T-helper 9 cell (primary cell): ENCODE data around the gene SLC25A22.

ENCODE experiments used
- DNase-seq: peaks from one replicate; pipeline ENCODE4 v3.0.0-alpha.2; 2020
- total RNA-seq, 2 donors: gene quantifications; one replicate each; lab custom pipeline; 2026; lab: John Stamatoyannopoulos, UW

SLC25A22 gene
- total RNA-seq = 22.7 to 27.5 reads per million in 2 donors

DNA sequence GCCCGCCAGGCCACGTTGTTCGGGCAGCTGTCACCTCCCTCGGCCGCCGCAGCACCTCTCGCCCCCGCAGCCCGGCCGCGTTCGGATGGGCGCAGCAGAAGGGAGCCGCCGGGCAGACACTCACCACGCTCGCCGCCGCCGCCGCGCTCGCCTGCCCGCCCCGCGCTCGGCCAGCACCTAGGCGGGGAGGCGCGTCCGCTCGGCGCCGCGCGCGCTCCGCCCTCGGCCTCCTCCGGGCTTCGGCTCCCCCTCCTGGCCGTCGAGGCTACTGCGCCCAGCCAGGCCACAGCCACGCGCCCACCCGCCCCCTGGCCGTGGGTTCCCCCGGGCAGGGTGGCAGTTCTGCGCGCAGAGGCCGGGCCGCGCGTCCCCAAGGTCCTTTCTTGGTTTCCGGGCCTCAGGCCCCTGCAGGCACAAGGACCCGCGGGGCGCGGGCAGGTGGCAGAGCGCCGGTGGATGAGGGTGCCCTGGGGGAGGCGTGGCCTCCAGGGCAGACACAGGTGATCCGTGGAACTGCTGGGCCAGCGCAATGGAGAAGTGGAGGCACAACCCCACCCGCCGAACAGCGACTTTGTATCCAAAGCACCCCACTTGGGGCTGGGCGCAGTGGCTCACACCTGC lies at the start of gene SLC25A22:
TSS of gene SLC25A22 (minus strand) at position 189 of the 621 bp plus-strand sequence. CDS start 3,275 bp downstream, outside the sequence.
- DNase-seq = peak; percentile 81

DNA sequence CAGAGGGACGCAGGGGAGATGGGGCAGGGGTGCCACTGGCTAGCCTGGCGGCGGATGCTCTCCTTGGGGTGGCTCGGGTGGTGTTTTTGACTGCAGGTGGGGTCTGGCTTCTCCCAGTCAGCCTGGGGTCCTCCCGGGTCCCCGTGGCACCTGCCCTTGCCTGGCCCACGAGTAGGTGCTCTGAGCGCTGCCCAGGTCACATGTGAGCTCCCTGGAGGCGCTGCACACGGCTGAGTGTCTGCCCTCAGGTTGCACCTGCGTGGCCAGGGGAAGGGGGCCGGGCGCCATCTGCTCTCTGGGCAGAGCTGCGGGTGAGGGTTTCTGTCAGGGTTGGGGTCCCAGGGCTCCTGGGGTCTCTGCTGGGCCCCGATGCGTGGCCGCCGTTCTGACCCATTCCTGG lies 49.8 kb upstream of the SLC25A22 start:
- no peak for DNase-seq

DNA sequence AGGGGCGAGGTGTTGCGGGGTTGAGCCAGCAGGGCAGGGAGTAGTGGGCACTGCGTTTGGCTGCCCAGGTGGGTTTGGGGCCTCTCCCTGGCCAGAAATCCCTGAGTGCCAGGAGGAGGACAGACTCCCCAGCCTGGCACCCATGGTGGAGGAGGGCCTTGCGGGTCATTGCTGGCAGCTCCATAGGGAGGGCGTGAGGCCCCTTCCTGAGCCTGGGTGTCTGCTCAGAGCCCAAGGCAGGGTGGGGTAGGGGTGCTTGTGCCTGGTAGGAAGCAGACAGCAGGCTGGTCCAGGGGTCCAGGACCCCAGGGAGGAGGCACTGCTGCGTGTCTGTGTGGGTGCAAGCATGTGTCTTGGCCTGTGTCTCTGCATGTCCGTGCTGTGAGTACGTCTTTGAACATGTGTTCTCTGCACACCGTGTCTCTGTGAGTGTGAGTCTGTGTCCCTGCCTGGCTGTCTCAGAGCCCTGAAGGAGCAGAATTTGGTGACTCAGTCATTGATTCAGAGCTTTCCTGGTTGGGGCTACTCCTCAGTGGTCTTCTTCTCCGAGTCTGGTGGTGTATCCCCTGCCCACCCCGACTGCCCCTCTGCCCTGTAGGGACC lies 48.5 kb upstream of the SLC25A22 start:
- no peak for DNase-seq

DNA sequence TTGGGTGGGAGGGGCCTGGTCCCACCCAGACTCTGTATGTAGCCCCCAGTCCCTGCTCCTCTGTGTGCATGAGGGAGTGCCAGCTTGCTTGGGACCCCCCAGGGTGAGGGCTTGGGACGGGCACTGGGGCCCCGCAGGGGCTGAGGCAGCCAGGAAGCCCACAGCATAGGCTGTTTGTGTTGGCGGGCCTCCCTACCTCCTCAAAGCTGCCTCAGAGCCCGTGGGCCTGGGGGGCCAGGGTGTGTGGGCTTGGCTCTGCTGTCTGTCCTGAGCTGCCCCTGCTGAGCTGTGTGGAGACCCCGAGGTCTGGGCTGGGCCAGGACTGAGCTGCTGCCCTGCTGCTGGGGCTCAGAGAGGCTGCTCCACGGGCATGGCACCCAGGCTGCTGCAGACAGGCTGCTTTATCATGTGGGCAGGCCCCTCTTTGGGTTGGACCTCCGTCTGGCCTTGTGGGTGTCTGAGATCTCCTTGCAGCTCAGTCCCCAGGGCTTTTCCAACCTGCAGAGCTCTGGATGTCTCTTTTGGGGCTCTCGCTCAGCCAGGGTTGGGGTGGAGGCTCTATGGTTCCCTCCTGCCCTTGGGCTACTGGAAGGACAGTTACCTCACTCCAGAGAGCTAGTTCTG lies 47.9 kb upstream of the SLC25A22 start:
- no peak for DNase-seq

DNA sequence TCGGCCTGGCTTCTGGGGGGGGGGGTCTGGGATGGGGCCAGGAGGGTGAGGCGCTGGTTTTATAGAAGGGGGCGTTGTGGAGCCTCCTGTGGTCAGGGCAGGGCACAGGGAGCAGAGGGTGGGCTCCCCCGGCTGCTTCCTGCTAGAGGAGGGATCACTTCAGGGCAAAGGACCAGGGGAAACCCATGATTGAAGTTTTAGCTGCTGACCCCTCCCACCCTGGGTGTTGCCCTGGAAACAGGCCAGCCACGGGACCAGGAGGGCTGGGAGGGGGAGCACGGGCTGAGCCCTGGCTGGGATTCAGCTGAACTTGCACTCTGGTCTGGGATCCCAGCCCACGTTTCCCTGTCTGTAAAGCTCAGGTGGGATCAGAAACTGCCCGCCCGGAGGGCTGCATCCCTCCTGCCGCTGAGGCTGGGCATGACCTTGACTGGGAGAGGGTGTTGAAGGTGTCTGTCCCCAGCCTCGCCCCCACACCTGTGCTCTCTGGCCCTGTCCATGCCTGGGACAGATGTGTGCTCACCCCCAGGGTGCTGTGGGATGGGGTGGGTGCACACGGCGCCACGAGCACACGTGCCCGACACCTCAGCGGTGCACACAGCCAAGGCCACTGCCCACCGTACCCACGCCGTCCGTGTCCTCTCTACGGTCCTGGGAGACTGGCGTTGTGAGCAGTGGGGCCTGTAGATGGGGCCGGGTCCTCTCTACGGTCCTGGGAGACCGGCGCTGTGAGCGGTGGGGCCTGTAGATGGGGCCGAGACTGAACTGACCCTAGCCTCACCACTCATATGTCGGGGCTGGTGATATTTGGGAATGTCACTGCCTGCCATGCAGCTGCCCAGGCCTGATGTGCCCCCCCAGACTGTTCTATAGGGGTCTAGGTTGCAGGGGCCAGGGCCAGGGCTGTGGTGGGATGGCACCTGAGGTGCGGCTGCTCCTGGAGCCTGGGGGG lies 46.9 kb upstream of the SLC25A22 start:
- no peak for DNase-seq

DNA sequence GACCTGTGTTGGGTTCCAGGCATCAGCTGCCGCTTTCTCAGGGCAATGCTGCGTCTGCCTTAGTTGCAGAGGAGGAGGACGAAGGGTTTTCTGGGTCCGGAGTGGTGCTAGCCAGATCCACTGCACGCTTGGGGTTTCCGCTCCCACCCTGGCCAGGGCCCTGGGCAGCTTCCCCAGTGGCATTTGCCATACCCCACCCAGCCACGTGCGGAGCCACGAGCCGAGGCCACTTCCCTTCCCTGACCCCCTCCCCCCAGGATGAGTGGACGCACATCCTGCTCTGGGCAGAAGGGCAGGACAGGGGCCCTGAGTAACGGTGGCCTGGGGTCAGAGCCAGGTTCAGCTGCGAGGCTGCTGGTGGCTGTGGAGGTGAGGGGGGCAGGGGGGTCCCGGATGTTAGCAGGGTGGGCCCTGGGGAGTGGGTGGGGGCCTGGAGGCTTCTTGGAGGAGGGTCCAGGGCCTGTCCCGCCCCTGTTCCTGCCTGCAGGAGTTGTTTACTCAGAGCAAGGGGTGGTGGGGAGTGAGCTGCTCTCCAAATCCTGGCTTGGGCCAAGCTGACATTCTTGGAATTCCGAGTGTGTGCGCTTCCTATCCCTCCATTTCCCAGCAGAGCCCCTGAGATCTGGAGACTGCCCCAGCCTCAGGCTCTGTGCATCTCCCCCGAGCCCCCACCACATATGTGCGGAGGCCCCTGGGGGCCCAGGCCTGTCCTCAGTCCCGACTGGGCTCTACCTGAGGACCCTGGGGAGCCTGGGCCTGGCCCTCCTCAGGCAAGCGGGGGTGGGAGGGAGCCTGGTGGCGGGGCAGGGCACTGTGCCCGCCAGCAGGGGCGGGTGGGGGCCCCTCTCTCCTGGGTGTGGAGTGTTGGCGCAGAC lies 46.0 kb upstream of the SLC25A22 start:
- DNase-seq = no peak

DNA sequence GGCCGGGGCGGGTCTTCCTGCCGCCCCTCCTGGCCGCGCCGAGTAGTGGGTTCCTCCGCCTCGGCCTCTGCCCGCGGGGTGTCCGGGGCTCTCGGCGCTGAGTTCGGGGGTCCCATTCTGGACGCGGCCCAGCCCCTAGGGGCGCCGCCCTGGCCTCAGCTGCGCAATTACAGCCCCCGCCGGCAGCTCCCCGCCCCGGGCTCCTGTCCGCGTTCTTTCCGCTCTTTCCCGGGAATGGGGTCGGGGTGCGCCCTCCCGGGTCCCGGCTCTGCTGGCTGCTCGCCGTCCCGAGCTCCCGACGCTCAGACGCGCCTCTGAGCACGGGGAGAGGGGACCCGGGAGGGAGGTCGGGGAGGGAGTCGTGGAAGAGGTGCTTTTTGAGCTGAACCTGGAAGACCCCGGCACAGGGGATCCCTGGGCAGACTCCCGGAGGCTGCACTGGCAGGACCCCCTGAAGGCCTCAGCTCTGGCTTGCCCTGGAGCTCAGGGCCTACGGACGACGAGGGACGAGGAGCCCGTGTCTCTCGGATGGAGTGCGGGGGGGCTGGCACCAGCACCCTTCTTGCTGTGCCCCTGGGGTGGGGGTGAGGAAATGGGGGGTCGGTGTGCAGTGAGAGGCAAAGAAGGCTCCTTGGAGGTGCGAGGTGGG lies 45.1 kb upstream of the SLC25A22 start:
- no peak for DNase-seq

DNA sequence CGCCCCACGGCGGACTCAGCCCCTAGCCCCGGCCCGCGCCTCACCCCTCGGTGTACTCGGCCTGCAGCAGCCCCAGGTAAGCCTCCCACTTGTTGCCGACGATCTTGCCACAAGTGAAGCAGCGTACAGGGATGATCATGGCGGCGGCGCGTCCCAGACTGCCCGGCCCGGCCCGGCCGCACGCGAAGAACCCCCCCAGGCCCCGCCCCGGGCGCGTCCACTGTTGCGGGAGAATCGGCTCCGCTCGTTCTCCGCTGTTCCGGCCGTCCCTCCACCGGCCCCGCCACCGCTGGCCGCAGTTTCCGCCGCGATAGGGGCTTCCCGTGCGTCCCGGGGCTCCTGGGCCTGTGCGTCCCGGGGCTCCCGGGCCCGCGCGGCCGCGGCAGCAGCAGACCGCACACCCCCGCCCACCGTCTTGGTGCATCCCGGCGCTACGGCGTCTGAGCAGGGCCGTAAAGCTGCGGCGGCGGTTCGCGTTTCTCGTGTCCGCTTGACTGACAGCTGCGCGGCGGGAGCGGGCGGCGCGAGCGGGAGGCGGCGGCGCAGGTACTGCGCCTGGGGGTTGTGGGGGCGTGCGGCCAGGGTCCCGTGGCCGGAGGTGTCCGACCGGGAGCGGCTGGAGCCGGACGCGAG lies 44.4 kb upstream of the SLC25A22 start, which contains the start of the genes POLR2L and TSPAN4:
TSS of gene POLR2L (minus strand) at position 160 of the 633 bp plus-strand sequence. CDS start at position 139, 21 bp downstream.
TSS of gene TSPAN4 (plus strand) at position 483 of the 633 bp plus-strand sequence. CDS start 7,453 bp downstream, outside the sequence.
- peak; percentile 84 for DNase-seq

DNA sequence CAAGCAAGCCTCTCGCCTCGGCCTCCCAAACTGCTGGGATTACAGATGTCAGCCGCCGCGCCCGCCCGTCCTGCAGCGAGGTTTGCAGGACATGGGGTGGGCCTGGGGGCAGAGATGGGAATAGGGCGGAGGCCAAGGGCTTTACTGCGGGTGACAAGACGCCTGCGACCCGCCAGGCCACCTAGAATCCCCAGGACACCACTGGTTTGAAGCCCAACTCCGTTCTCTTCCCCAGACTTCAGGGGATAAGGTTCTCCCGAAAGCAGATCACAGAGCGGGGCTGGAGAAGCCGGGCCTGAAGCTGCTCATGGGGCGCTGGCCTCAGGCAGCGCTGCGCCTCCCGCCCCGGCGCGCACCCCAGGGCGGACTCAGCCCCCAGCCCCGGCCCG lies 43.9 kb upstream of the SLC25A22 start:
- no peak for DNase-seq

DNA sequence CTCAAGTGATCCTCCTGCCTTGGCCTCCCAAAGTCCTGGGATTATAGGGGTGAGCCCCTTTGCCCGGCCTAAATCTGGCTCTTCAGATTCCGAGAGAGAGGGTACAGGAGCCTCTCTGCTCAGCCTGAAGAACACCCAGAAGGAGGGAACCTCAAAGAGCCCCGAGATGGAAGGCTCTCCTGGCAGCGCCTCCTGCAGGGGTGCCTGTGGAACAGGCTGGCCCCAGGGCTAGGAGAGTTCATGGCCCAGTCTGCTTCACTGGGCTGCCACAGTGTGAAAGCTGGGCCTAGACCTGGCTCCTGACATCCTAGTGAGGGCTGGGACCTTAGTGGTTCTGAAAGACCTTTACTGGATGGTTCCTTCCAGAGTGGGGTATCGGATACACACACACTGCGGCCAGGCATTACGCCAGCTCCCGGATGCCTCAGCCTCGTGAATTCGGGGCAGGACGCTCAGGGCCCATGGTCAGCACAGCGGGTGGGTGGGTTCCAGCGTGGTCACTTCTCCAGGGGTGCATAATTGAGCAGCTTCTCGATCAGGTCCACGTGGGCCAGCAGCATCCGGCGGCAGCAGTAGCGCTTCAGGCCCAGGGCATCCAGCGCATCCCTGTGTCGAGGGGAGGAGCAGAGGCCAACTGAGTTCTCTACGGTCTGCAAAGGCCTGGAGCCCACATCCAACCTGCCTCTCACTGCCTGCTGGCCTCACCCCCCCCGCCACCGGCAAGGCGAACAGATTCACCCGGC lies 42.0 kb upstream of the SLC25A22 start:
- no peak for DNase-seq

DNA sequence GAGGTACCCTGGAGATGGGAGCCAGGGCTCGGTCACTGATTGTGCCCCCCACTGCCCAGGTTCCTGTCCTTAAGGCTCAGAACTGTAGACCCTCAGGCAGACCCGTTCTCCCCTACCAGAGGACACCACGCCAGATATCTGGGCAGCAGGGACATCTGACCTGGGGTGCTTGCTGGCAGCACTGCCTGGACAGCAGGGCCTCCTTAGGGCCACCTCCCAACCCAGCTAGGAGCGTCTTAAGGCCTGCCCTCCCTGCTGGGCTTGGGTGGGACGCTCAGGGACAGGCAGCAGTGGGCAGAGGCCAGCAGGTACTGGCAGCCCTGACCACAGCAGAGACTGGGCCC lies 41.2 kb upstream of the SLC25A22 start:
- DNase-seq = no peak

DNA sequence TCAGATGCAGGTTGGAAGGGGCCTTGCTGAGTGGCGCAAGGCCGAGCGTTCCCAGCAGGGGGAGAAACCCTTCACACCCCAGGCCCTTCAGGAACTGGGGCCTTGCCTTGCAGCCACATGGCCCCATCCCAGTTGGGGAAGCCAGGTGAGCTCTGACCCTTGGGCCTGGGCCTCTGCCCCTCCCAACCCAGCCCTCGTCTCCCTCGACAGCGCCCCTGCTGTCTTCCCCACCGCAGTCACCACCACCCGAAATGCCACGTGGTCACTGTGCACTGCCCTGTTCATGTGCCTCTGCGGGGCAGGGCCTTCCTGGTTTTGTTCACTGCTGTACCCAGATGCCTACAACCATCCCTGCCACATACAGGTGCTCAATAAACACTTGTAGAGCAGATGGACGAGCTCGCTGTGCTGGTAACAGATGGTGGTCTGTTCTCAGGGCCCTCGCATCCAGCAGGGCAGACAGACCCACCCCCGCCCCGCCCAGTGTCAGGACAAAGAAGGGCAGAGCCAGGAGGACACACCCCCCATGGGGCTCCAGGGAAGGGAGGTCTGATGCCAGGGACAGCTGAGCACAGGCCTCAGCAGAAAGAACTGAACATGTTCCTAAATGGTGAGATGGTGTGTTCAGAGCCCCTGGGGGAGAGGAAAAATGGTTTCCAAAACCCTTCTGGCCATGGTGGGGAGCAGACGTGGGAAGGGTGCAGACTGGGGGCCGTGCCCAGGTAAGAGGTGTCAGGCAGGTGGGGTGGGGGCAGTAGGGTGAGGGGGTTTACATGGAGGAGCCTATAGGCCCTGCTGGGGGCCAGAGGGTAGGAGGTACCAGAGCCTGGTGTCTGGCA lies 40.6 kb upstream of the SLC25A22 start:
- no peak for DNase-seq

DNA sequence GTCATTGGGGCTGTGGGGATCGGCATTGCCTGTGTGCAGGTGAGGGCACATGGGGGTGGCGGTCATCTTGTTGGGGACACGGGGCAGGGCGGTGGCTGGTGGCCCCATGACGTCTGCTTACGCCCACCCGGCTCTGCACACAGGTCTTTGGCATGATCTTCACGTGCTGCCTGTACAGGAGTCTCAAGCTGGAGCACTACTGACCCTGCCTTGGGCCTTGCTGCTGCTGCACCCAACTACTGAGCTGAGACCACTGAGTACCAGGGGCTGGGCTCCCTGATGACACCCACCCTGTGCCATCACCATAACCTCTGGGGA lies 39.9 kb upstream of the SLC25A22 start:
- DNase-seq = no peak

DNA sequence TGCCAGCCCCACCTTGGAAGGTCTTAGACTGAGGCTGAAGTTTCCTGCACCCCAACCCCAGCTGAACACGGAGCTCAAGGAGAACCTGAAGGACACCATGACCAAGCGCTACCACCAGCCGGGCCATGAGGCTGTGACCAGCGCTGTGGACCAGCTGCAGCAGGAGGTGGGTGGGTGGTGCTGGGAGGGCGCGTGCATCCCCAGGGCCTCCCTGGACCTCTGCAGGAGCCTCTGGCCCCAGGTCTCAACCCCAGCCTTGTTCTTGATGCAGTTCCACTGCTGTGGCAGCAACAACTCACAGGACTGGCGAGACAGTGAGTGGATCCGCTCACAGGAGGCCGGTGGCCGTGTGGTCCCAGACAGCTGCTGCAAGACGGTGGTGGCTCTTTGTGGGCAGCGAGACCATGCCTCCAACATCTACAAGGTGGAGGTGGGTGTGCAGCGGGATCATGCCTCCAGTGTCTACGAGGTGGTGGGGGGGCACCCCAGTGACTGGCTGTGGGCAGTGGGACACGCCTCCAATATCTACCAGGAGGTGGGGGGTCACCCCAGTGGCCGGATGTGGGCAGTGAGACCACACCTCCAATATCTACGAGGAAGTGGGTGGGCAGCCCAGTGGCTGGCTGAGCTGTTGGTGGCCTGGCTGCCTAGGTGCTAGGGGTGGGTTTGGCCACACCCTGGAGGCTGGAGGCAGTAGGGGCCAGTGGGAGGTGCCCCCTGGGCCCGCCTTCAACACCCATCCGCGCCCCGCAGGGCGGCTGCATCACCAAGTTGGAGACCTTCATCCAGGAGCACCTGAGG lies 39.3 kb upstream of the SLC25A22 start:
- DNase-seq = no peak

DNA sequence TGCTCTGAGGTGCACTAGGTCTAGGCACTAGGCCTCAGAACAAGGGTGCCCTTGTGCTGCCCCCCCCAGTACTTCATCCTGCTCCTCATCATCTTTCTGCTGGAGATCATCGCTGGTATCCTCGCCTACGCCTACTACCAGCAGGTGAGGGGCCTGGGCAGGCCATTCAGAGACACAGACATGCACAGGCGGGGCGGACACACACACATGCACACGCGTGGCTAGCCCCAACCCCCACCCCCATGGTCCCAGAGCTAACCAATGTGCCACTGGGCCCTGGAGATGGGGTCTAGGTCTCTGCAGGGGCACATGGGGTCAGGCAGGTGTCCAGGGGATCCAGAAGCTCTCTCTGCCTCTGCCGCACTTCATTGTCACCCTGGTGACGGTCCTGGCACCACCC lies 38.6 kb upstream of the SLC25A22 start:
- no peak for DNase-seq

DNA sequence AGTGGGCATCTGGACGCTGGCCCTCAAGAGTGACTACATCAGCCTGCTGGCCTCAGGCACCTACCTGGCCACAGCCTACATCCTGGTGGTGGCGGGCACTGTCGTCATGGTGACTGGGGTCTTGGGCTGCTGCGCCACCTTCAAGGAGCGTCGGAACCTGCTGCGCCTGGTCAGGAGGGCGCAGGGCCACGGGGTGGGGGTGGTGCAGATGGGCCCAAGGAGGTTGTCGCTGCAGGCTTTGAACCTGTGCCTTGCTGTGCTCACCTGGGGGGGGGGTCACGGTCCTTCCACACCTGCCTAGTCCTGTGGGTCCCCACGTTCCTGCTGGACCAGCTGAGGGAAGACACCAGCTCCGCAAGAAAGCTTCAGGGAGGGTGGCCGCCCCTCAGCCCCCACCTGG lies 38.2 kb upstream of the SLC25A22 start:
- no peak for DNase-seq

DNA sequence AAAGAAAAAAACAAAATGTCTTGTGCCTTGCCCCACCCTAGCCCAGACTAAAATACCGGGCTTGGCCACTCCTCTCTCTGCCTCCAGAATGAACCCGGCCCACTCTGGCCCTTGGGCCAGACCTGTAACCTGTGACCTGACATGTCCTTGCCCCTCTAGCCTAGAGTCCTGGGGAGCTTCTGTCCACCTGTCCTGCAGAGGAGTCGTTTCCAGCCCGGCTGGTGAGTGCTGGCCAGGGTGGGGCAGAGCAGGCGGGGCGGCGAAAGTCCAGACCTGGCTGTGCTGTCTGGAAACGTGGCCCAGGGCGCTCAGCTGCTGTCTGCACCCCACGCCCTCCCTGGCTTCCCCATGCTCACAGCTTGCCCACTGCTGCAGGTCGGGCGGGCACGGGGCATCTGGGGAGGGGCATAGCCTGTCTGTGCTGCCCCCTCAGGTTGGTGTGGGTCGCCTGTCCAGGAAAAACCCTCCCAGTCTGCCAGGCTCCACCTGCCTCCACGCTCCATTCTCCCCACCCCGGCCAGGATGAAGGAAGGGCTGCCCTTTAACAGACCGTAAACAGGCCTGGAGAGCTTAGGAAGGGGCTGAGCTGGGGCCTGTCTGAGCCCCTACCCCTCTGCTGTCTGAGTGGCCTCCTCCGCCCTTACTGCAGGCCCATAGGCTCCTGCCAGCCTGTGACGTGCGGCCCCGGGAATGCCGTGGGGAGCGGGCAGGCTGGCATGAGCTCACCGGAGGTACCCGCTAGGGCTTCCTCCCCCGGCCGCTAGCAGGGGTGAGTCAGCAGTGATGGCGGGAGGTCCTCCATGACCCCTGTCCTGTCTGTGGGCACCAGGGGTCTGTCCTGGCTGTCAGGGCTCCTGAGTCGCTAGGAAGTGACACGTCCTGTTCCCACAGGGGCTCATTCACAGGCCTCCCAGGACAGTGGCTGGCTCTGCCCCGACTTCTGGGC lies 36.6 kb upstream of the SLC25A22 start:
- no peak for DNase-seq
